Measurements from ENCODE around the gene SERPINB8.

DNA sequence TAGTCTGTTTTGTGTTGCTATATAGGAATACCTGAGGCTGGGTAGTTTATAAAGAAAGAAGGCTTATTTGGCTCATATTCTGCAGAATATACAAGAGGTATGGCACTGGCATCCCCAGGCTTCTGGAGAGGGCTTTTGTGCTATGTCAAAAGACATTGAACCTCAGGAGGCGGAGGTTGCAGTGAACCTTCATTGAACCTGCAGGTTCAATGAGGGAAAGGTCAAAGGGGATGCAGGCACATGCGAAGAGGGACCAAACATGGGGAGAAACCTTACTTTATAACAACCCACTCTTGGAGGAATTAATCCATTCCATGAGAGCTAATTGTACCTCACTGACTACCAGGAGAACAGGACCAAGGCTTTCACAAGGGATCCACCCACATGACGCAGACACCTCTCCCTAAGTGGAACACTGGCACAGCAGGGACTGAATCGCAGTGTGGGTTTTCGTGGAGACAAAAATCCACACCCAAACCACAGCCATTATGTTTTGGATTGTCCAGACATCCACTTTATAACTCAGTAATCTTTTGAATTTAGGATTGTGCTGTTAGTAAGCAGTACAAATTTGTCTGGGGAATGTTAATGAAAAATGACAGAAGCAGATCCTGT is 4.1 kb upstream of the SERPINB8 start:
- TF ChIP-seq TAF1 (IDR thresholded peaks at IDR 0.05; ENCODE audit: low read depth, low read length) (no peak), POLR2A (IDR thresholded peaks at IDR 0.05; ENCODE audit: low read depth, low read length) (no peak), POLR2AphosphoS5 (IDR thresholded peaks at IDR 0.05; ENCODE audit: low read depth, low read length) (no peak), SPI1 (IDR thresholded peaks at IDR 0.05; ENCODE audit: low read depth, low read length) (no peak)

Measured in GM12891 (cell line).